H9 (cell line): ENCODE data around the gene ARHGAP24. TPM values are rescaled to one million over a fixed set of nuclear protein-coding genes. Genes with fewer than 3 reads are reported as not detected.

ENCODE experiments used
- DNase-seq: peaks from one replicate; pipeline ENCODE4 v3.0.0-alpha.2; 2017
- H2AFZ ChIP-seq: one replicate; pipeline ENCODE4 v1.6.1; 2013; ENCODE audit warnings: mild to moderate bottlenecking, low read length, control low read depth, moderate library complexity
- H2AK5ac ChIP-seq: 2 replicates; pipeline ENCODE4 v1.6.1; 2013; ENCODE audit warnings: low read length, control low read depth, mixed read lengths; ENCODE audit not compliant: insufficient read length
- H2BK120ac ChIP-seq: one replicate; pipeline ENCODE4 v1.6.1; 2013; ENCODE audit warnings: low read depth, mild to moderate bottlenecking, low read length, control low read depth, inconsistent platforms; ENCODE audit not compliant: poor library complexity, severe bottlenecking
- H2BK12ac ChIP-seq: 2 replicates; pipeline ENCODE4 v1.6.1; 2013; ENCODE audit warnings: low read length, control low read depth, mixed read lengths, low read depth; ENCODE audit not compliant: insufficient read length
- H2BK15ac ChIP-seq: 2 replicates; pipeline ENCODE4 v1.6.1; 2013; ENCODE audit warnings: low read depth, low read length, control low read depth
- H2BK20ac ChIP-seq: one replicate; pipeline ENCODE4 v1.6.1; 2013; ENCODE audit warnings: low read depth, mild to moderate bottlenecking, low read length, control low read depth, inconsistent platforms; ENCODE audit not compliant: poor library complexity, severe bottlenecking
- H2BK5ac ChIP-seq: 2 replicates; pipeline ENCODE4 v1.6.1; 2013; ENCODE audit warnings: low read length, control low read depth, mixed read lengths; ENCODE audit not compliant: insufficient read length
- H3K14ac ChIP-seq: 2 replicates; pipeline ENCODE4 v1.6.1; 2013; ENCODE audit warnings: low read length, control low read depth; ENCODE audit not compliant: insufficient read depth
- H3K18ac ChIP-seq: 2 replicates; pipeline ENCODE4 v1.6.1; 2013; ENCODE audit warnings: low read depth, mild to moderate bottlenecking, mixed read lengths, low read length, control low read depth; ENCODE audit not compliant: insufficient read length
- H3K23ac ChIP-seq: 2 replicates; pipeline ENCODE4 v1.6.1; 2013; ENCODE audit warnings: low read length, control low read depth, mixed read lengths, low read depth; ENCODE audit not compliant: insufficient read length
- H3K23me2 ChIP-seq: 2 replicates; pipeline ENCODE4 v1.6.1; 2013; ENCODE audit warnings: low read depth, mild to moderate bottlenecking, mixed read lengths, low read length, control low read depth; ENCODE audit not compliant: insufficient read length, poor library complexity, severe bottlenecking
- H3K27ac ChIP-seq: 2 replicates; pipeline ENCODE4 v1.5.1; 2013; ENCODE audit warnings: low read length, control low read depth, mixed read lengths, low read depth; ENCODE audit not compliant: insufficient read length
- H3K27me3 ChIP-seq: 2 replicates; pipeline ENCODE4 v1.6.1; 2013; ENCODE audit warnings: low read length, control low read depth, inconsistent platforms; ENCODE audit not compliant: insufficient read depth
- H3K4ac ChIP-seq: 2 replicates; pipeline ENCODE4 v1.6.1; 2013; ENCODE audit warnings: low read depth, mild to moderate bottlenecking, control low read depth, inconsistent platforms, low read length, moderate library complexity
- H3K4me1 ChIP-seq: 2 replicates; pipeline ENCODE4 v1.6.1; 2013; ENCODE audit warnings: low read length, control low read depth, inconsistent platforms; ENCODE audit not compliant: insufficient read depth
- H3K4me2 ChIP-seq: 2 replicates; pipeline ENCODE4 v1.6.1; 2013; ENCODE audit warnings: low read length, control low read depth, mixed read lengths; ENCODE audit not compliant: insufficient read length, insufficient read depth
- H3K56ac ChIP-seq: 2 replicates; pipeline ENCODE4 v1.6.1; 2013; ENCODE audit warnings: low read depth, mild to moderate bottlenecking, mixed read lengths, low read length, control low read depth; ENCODE audit not compliant: insufficient read length
- H3K79me1 ChIP-seq: 2 replicates; pipeline ENCODE4 v1.6.1; 2013; ENCODE audit warnings: low read depth, mild to moderate bottlenecking, moderate library complexity, low read length, control low read depth, inconsistent platforms; ENCODE audit not compliant: insufficient read depth, poor library complexity, severe bottlenecking
- H3K79me2 ChIP-seq: 2 replicates; pipeline ENCODE4 v1.6.1; 2013; ENCODE audit warnings: low read length, control low read depth, inconsistent platforms; ENCODE audit not compliant: insufficient read depth
- H3K9ac ChIP-seq: 2 replicates; pipeline ENCODE4 v1.6.1; 2013; ENCODE audit warnings: low read length, control low read depth, mixed read lengths; ENCODE audit not compliant: insufficient read length; ENCODE audit errors: extremely low read depth
- H3K9me3 ChIP-seq: one replicate; pipeline ENCODE4 v1.6.1; 2013; ENCODE audit warnings: low read depth, low read length, inconsistent platforms; ENCODE audit not compliant: control insufficient read depth
- H3T11ph ChIP-seq: one replicate; pipeline ENCODE4 v1.6.1; 2013; ENCODE audit warnings: mild to moderate bottlenecking, low read length, control low read depth, inconsistent platforms
- H4K20me1 ChIP-seq: one replicate; pipeline ENCODE4 v1.6.1; 2013; ENCODE audit not compliant: control insufficient read depth, insufficient read length, insufficient read depth
- H4K5ac ChIP-seq: 2 replicates; pipeline ENCODE4 v1.6.1; 2013; ENCODE audit warnings: low read depth, mild to moderate bottlenecking, mixed read lengths, low read length, control low read depth; ENCODE audit not compliant: insufficient read length
- H4K8ac ChIP-seq: replicated peaks from 2 replicates; pipeline ENCODE4 v1.6.1; 2013; ENCODE audit warnings: low read length, control low read depth, mixed read lengths, low read depth; ENCODE audit not compliant: insufficient read length
- H4K91ac ChIP-seq: 2 replicates; pipeline ENCODE4 v1.6.1; 2013; ENCODE audit warnings: low read depth, mild to moderate bottlenecking, moderate library complexity, mixed read lengths, low read length, control low read depth; ENCODE audit not compliant: insufficient read length
- H3K27ac Mint-ChIP-seq, 3 experiments: 2 replicates in 2 of 3; 3 replicates in 1 of 3; pipeline ENCODE4 v1.8.0; 2020 to 2021; ENCODE audit warnings: mixed read lengths in 3 of 3, mild to moderate bottlenecking in 1 of 3, moderate library complexity in 1 of 3
- H3K27me3 Mint-ChIP-seq: 2 replicates; pipeline ENCODE4 v1.8.0; 2021; ENCODE audit warnings: low read depth, mild to moderate bottlenecking, moderate library complexity, mixed read lengths
- H3K36me3 Mint-ChIP-seq, 3 experiments: 2 replicates in 2 of 3; 3 replicates in 1 of 3; pipeline ENCODE4 v1.8.0; 2020 to 2021; ENCODE audit warnings: low read depth in 3 of 3, mixed read lengths in 3 of 3; ENCODE audit not compliant: insufficient read depth in 1 of 3
- H3K4me1 Mint-ChIP-seq, 2 experiments: 2 replicates each; pipeline ENCODE4 v1.8.0; 2020; ENCODE audit warnings: mixed read lengths in 2 of 2
- H3K4me3 Mint-ChIP-seq, 2 experiments: 2 replicates in 1 of 2; 3 replicates in 1 of 2; pipeline ENCODE4 v1.8.0; 2020 to 2021; ENCODE audit warnings: mild to moderate bottlenecking in 2 of 2, mixed read lengths in 2 of 2, moderate library complexity in 1 of 2
- H3K9me3 Mint-ChIP-seq, 2 experiments: 2 replicates in 1 of 2; 3 replicates in 1 of 2; pipeline ENCODE4 v1.8.0; 2020; ENCODE audit warnings: mild to moderate bottlenecking in 2 of 2, mixed read lengths in 2 of 2, moderate library complexity in 1 of 2
- WGBS: extraction: QIAGEN DNeasy Blood & Tissue Kit; methylation state at CpG from one replicate; pipeline ENCODE4 v1.1.7; 2013; ENCODE audit warnings: missing lambda C conversion rate, low lambda C conversion rate, mixed read lengths; ENCODE audit not compliant: insufficient read length; ENCODE audit errors: extremely low coverage; 5-methylcytosine and 5-hydroxymethylcytosine counted together
- total RNA-seq: library from RNA; stranded (reverse); gene quantifications from 2 replicates; pipeline ENCODE4 v1.2.1, GENCODE V29; 2021
- TF ChIP-seq, protein P1 (sequence below): fragments of 200-600 bp; sonication (generic); conservative IDR thresholded peaks from 3 replicates; pipeline ENCODE4 v1.8.0; 2021; ENCODE audit warnings: antibody characterized with exemption, mild to moderate bottlenecking

The ARHGAP24 gene
- total RNA-seq, 1 experiment from 2014 or later, result 0.37 TPM

DNA sequence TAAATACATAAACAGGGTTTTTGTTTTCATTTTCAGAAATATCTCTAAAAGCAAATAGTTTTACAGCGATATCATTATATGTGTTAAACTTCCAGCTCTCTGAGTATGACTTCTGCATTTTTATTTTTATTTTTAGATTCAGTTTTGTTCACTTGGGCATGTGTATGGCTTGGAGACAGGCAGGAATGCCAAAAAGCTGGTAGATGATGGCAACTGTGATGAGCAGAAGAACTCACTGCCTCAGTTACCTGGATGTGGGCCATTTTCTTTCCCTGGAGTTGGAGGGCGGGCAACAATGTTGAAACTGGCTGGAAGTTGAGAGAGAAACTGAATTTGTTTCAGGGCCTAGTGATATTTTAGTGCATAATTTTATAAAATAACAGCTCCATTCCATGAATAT is 266.4 kb downstream of the ARHGAP24 start:
- Histone ChIP-seq H2BK15ac (no peak overlapping the region), H3K14ac (no peak overlapping the region), H4K20me1 (no peaks in the 10 kb centered on the region), H3K23me2 (no peaks in the 10 kb centered on the region), H3K56ac (no peak overlapping the region), H2BK5ac (no peak overlapping the region), H3K27ac (no peak overlapping the region), H3K27me3 (no peaks in the 10 kb centered on the region), H3K79me2 (no peaks in the 10 kb centered on the region), H3K18ac (no peak overlapping the region), H3K9ac (no peak overlapping the region), H2BK20ac (no peak overlapping the region), H3K9me3 (no peaks in the 10 kb centered on the region), H3K4ac (no peak overlapping the region), H2AFZ (no peak overlapping the region), H3K23ac (no peak overlapping the region), H3K4me2 (no peak overlapping the region), H2BK12ac (no peak overlapping the region), H4K91ac (no peak overlapping the region), H2BK120ac (no peak overlapping the region), H4K8ac (no peak overlapping the region), H3K79me1 (no peaks in the 10 kb centered on the region), H3K4me1 (no peaks in the 10 kb centered on the region; the same call in 1 of the 2 replicates), H3T11ph (no peak overlapping the region), H2AK5ac (no peak overlapping the region), H4K5ac (no peak overlapping the region)
- H3K4me1 Mint-ChIP-seq, result peaks cover 14% of the 10 kb centered on the region in 2 experiments
- no CpG with 5 or more reads among the region's 2 CpGs for WGBS
- H3K9me3 Mint-ChIP-seq, result no peaks in the 10 kb centered on the region
- H3K4me3 Mint-ChIP-seq, result no peak overlapping the region
- no peak for DNase-seq
- no peaks in the 10 kb centered on the region for H3K36me3 Mint-ChIP-seq
- H3K27ac Mint-ChIP-seq, result no peak overlapping the region
- H3K27me3 Mint-ChIP-seq, result no peaks in the 10 kb centered on the region
- TF ChIP-seq, protein P1, sequence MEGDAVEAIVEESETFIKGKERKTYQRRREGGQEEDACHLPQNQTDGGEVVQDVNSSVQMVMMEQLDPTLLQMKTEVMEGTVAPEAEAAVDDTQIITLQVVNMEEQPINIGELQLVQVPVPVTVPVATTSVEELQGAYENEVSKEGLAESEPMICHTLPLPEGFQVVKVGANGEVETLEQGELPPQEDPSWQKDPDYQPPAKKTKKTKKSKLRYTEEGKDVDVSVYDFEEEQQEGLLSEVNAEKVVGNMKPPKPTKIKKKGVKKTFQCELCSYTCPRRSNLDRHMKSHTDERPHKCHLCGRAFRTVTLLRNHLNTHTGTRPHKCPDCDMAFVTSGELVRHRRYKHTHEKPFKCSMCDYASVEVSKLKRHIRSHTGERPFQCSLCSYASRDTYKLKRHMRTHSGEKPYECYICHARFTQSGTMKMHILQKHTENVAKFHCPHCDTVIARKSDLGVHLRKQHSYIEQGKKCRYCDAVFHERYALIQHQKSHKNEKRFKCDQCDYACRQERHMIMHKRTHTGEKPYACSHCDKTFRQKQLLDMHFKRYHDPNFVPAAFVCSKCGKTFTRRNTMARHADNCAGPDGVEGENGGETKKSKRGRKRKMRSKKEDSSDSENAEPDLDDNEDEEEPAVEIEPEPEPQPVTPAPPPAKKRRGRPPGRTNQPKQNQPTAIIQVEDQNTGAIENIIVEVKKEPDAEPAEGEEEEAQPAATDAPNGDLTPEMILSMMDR, result no peak
